ENCODE results near the gene PEX13.
"Not testable (repeated sequence)": the region's sequence is repeated elsewhere in the genome, so short reads cannot be mapped to it uniquely, and the experiment has no call there.

PEX13 gene

GRCh38 chr2:60984720-60985119 lies 32.8 kb upstream of the PEX13 start:
- no peaks in the 10 kb centered on the region for H3K9me3 ChIP-seq (ENCODE audit: control insufficient read depth, low read depth, low read length)
- H3K9ac ChIP-seq (ENCODE audit: low read length): no peak overlapping the region
- no peaks in the 10 kb centered on the region for H3K4me1 ChIP-seq (ENCODE audit: control insufficient read depth, low read depth, low read length)
- no peaks in the 10 kb centered on the region for H3K36me3 ChIP-seq (ENCODE audit: control insufficient read depth, low read depth, low read length)
- no peaks in the 10 kb centered on the region for H3K27me3 ChIP-seq (ENCODE audit: control insufficient read depth, insufficient read depth, low read length)
- H3K4me3 ChIP-seq (ENCODE audit: low read length): no peak overlapping the region
- no peak overlapping the region for H3K27ac ChIP-seq (ENCODE audit: low read length)

- Histone ChIP-seq H3K4me3 (ENCODE audit: low read length) (no peak overlapping the region), H3K9me3 (ENCODE audit: control insufficient read depth, low read depth, low read length) (peaks cover 9% of the 10 kb centered on the region), H3K27me3 (ENCODE audit: control insufficient read depth, insufficient read depth, low read length) (no peaks in the 10 kb centered on the region), H3K9ac (ENCODE audit: low read length) (no peak overlapping the region), H3K4me1 (ENCODE audit: control insufficient read depth, low read depth, low read length) (no peaks in the 10 kb centered on the region), H3K27ac (ENCODE audit: low read length) (no peak overlapping the region), H3K36me3 (ENCODE audit: control insufficient read depth, low read depth, low read length) (no peaks in the 10 kb centered on the region)
Observed at GRCh38 chr2:60987041-60987440, 30.5 kb upstream of the PEX13 start.

GRCh38 chr2:60987656-60988055 lies 29.9 kb upstream of the PEX13 start:
- H3K27ac ChIP-seq (ENCODE audit: low read length); H3K9ac ChIP-seq (ENCODE audit: low read length); H3K27me3 ChIP-seq (ENCODE audit: control insufficient read depth, insufficient read depth, low read length); H3K4me1 ChIP-seq (ENCODE audit: control insufficient read depth, low read depth, low read length); H3K4me3 ChIP-seq (ENCODE audit: low read length); H3K36me3 ChIP-seq (ENCODE audit: control insufficient read depth, low read depth, low read length): not testable (repeated sequence)
- peaks cover 12% of the 10 kb centered on the region for H3K9me3 ChIP-seq (ENCODE audit: control insufficient read depth, low read depth, low read length)

GRCh38 chr2:60989259-60989658 lies 28.3 kb upstream of the PEX13 start:
- H3K4me1 ChIP-seq (ENCODE audit: control insufficient read depth, low read depth, low read length): no peaks in the 10 kb centered on the region
- no peaks in the 10 kb centered on the region for H3K36me3 ChIP-seq (ENCODE audit: control insufficient read depth, low read depth, low read length)
- H3K27me3 ChIP-seq (ENCODE audit: control insufficient read depth, insufficient read depth, low read length): no peaks in the 10 kb centered on the region

GRCh38 chr2:60991644-60992043 lies 25.9 kb upstream of the PEX13 start:
- Histone ChIP-seq H3K9me3 (ENCODE audit: control insufficient read depth, low read depth, low read length) (peaks cover 12% of the 10 kb centered on the region), H3K4me3 (ENCODE audit: low read length) (no peak overlapping the region), H3K4me1 (ENCODE audit: control insufficient read depth, low read depth, low read length) (no peaks in the 10 kb centered on the region), H3K36me3 (ENCODE audit: control insufficient read depth, low read depth, low read length) (no peaks in the 10 kb centered on the region), H3K9ac (ENCODE audit: low read length) (no peak overlapping the region), H3K27ac (ENCODE audit: low read length) (no peak overlapping the region), H3K27me3 (ENCODE audit: control insufficient read depth, insufficient read depth, low read length) (no peaks in the 10 kb centered on the region)

More at GRCh38 chr2:60989259-60989658, 28.3 kb upstream of the PEX13 start:
- Histone ChIP-seq H3K9me3 (ENCODE audit: control insufficient read depth, low read depth, low read length) (peaks cover 12% of the 10 kb centered on the region), H3K4me3 (ENCODE audit: low read length) (no peak overlapping the region), H3K27ac (ENCODE audit: low read length) (no peak overlapping the region), H3K9ac (ENCODE audit: low read length) (no peak overlapping the region)

GRCh38 chr2:60992985-60993392 lies 24.5 kb upstream of the PEX13 start:
- no peaks in the 10 kb centered on the region for H3K4me1 ChIP-seq (ENCODE audit: control insufficient read depth, low read depth, low read length)
- H3K27me3 ChIP-seq (ENCODE audit: control insufficient read depth, insufficient read depth, low read length): no peaks in the 10 kb centered on the region
- no peaks in the 10 kb centered on the region for H3K36me3 ChIP-seq (ENCODE audit: control insufficient read depth, low read depth, low read length)
- H3K9me3 ChIP-seq (ENCODE audit: control insufficient read depth, low read depth, low read length): peaks cover 12% of the 10 kb centered on the region
- no peak overlapping the region for H3K27ac ChIP-seq (ENCODE audit: low read length)
- H3K9ac ChIP-seq (ENCODE audit: low read length): no peak overlapping the region
- H3K4me3 ChIP-seq (ENCODE audit: low read length): no peak overlapping the region

DNA sequence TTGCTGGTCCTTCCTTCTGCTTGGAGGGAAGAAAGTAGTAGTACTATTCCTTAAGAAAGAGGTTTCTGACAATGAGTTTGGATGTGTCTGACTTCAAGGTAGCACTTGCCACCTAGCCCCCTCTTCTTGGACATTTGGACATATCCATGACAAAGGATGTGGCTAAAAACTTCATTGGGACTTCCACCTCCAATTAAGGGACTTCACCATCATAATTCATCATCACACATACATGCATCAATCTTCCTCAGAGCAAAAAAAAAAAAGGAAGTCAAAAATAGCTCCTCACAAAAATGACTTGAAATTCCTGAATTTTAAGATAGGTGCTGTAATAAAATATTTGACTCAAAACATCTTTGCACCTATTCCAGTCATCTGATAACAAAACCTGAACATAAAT lies 23.4 kb upstream of the PEX13 start:
- Histone ChIP-seq H3K9ac (ENCODE audit: low read length) (no peak overlapping the region), H3K27ac (ENCODE audit: low read length) (no peak overlapping the region), H3K27me3 (ENCODE audit: control insufficient read depth, insufficient read depth, low read length) (no peaks in the 10 kb centered on the region), H3K9me3 (ENCODE audit: control insufficient read depth, low read depth, low read length) (peaks cover 12% of the 10 kb centered on the region), H3K36me3 (ENCODE audit: control insufficient read depth, low read depth, low read length) (no peaks in the 10 kb centered on the region), H3K4me1 (ENCODE audit: control insufficient read depth, low read depth, low read length) (no peaks in the 10 kb centered on the region), H3K4me3 (ENCODE audit: low read length) (no peak overlapping the region)

- H3K4me1 ChIP-seq (ENCODE audit: control insufficient read depth, low read depth, low read length): no peaks in the 10 kb centered on the region
- no peak overlapping the region for H3K27ac ChIP-seq (ENCODE audit: low read length)
- H3K36me3 ChIP-seq (ENCODE audit: control insufficient read depth, low read depth, low read length): no peaks in the 10 kb centered on the region
- no peaks in the 10 kb centered on the region for H3K9me3 ChIP-seq (ENCODE audit: control insufficient read depth, low read depth, low read length)
- no peak overlapping the region for H3K4me3 ChIP-seq (ENCODE audit: low read length)
- H3K9ac ChIP-seq (ENCODE audit: low read length): no peak overlapping the region
- H3K27me3 ChIP-seq (ENCODE audit: control insufficient read depth, insufficient read depth, low read length): no peaks in the 10 kb centered on the region
Observed at GRCh38 chr2:60998628-60999545, 18.6 kb upstream of the PEX13 start.

DNA sequence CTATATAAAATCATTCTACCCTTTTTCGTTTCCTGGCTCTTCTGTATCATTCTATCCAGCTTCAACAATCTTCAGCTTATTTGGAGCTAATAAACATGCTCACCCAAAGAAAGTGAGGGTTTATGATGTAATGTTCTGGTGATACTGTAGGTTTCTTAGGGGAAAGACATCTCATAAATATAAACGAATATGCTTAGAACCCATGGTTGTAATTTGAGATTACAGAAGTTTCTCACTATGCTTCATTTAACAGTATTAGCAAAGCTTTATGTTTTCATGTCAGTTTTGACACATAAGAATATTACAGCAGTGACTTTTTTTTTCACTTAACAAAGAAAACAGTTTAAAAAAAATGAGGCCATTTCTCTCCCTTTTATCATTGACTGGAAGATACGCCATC lies 11.8 kb upstream of the PEX13 start:
- Histone ChIP-seq H3K4me1 (ENCODE audit: control insufficient read depth, low read depth, low read length) (no peaks in the 10 kb centered on the region), H3K9ac (ENCODE audit: low read length) (no peak overlapping the region), H3K9me3 (ENCODE audit: control insufficient read depth, low read depth, low read length) (no peaks in the 10 kb centered on the region), H3K27ac (ENCODE audit: low read length) (no peak overlapping the region), H3K4me3 (ENCODE audit: low read length) (no peak overlapping the region), H3K27me3 (ENCODE audit: control insufficient read depth, insufficient read depth, low read length) (no peaks in the 10 kb centered on the region), H3K36me3 (ENCODE audit: control insufficient read depth, low read depth, low read length) (no peaks in the 10 kb centered on the region)

DNA sequence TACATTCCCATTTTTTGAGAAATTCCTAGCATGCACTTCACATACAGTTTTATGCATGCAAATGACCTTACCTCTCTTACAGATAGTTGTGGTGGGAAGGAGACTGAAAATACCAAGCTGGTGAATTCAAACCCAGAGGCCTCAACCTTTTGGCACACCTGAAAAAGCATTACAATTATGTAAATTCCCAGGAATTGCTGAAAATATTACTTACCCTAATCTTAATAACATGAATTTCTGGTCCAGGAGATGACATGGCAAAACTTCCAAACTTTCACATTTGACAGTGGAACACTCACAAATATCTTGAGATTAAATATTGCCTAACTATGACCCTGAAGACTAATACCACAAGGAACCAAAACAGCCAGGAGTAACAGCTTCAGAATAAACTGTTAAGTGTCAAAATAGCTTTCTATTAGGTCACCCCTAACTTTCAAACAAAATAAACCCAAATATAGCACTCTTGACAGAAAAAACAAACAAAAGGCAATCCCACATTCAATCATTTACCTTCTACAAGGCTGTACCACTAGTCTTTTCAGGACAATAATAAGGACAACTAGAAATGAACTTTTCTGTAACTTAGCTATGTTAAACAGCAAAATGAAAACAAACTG lies 10.9 kb upstream of the PEX13 start:
- Histone ChIP-seq H3K4me3 (ENCODE audit: low read length) (no peak overlapping the region), H3K9ac (ENCODE audit: low read length) (no peak overlapping the region), H3K36me3 (ENCODE audit: control insufficient read depth, low read depth, low read length) (no peaks in the 10 kb centered on the region), H3K9me3 (ENCODE audit: control insufficient read depth, low read depth, low read length) (no peaks in the 10 kb centered on the region), H3K27me3 (ENCODE audit: control insufficient read depth, insufficient read depth, low read length) (no peaks in the 10 kb centered on the region), H3K4me1 (ENCODE audit: control insufficient read depth, low read depth, low read length) (no peaks in the 10 kb centered on the region), H3K27ac (ENCODE audit: low read length) (no peak overlapping the region)

GRCh38 chr2:61009355-61009754 lies 8.2 kb upstream of the PEX13 start:
- Histone ChIP-seq H3K4me3 (ENCODE audit: low read length) (no peak overlapping the region), H3K9me3 (ENCODE audit: control insufficient read depth, low read depth, low read length) (no peaks in the 10 kb centered on the region), H3K27me3 (ENCODE audit: control insufficient read depth, insufficient read depth, low read length) (no peaks in the 10 kb centered on the region), H3K9ac (ENCODE audit: low read length) (no peak overlapping the region), H3K27ac (ENCODE audit: low read length) (no peak overlapping the region), H3K36me3 (ENCODE audit: control insufficient read depth, low read depth, low read length) (no peaks in the 10 kb centered on the region), H3K4me1 (ENCODE audit: control insufficient read depth, low read depth, low read length) (no peaks in the 10 kb centered on the region)

- H3K27ac ChIP-seq (ENCODE audit: low read length): no peak overlapping the region
- no peak overlapping the region for H3K4me3 ChIP-seq (ENCODE audit: low read length)
- no peaks in the 10 kb centered on the region for H3K27me3 ChIP-seq (ENCODE audit: control insufficient read depth, insufficient read depth, low read length)
- H3K9me3 ChIP-seq (ENCODE audit: control insufficient read depth, low read depth, low read length): no peaks in the 10 kb centered on the region
- H3K36me3 ChIP-seq (ENCODE audit: control insufficient read depth, low read depth, low read length): no peaks in the 10 kb centered on the region
- peaks cover 3% of the 10 kb centered on the region for H3K4me1 ChIP-seq (ENCODE audit: control insufficient read depth, low read depth, low read length)
- no peak overlapping the region for H3K9ac ChIP-seq (ENCODE audit: low read length)
Observed at GRCh38 chr2:61011678-61012077, 5.8 kb upstream of the PEX13 start.
